Activated T-helper 1 cell treated with anti-CD3 and anti-CD28 coated beads, Interleukin-12 subunit alpha, Interleukin-12 subunit beta, Interleukin-2, Interleukin-4 antibody, amounts not matched to agents 30 ng/mL and 10 ng/mL and 1 ng/mL, durations not matched to agents 14 hours and 24 hours and 36 hours (primary cell): ENCODE data around the gene CHST10. TPM values are rescaled to one million over a fixed set of nuclear protein-coding genes. Genes with fewer than 3 reads are reported as not detected.
"Not testable (repeated sequence)": the region's sequence is repeated elsewhere in the genome, so short reads cannot be mapped to it uniquely, and the experiment has no call there.

Experiments
- DNase-seq: peaks from one replicate; pipeline ENCODE4 v3.0.0; 2021; ENCODE audit warnings: low spot score
- H3K27ac Mint-ChIP-seq: one replicate; pipeline ENCODE4 v1.8.0; 2021; ENCODE audit warnings: mild to moderate bottlenecking, mixed read lengths
- H3K27me3 Mint-ChIP-seq: one replicate; pipeline ENCODE4 v1.8.0; 2022; ENCODE audit warnings: mild to moderate bottlenecking, moderate library complexity, mixed read lengths; ENCODE audit not compliant: insufficient read depth
- H3K36me3 Mint-ChIP-seq: one replicate; pipeline ENCODE4 v1.8.0; 2021; ENCODE audit warnings: low read depth, mixed read lengths
- H3K4me1 Mint-ChIP-seq: one replicate; pipeline ENCODE4 v1.8.0; 2021; ENCODE audit warnings: low read depth, mixed read lengths
- H3K4me3 Mint-ChIP-seq: one replicate; pipeline ENCODE4 v1.8.0; 2021; ENCODE audit warnings: mild to moderate bottlenecking, moderate library complexity, mixed read lengths
- H3K9me3 Mint-ChIP-seq: one replicate; pipeline ENCODE4 v1.8.0; 2021; ENCODE audit warnings: mixed read lengths
- intact Hi-C: fragments of 100-400 bp; cut with micrococcal nuclease; formaldehyde crosslinking; loops from one replicate; pipeline ENCODE4 v1.15.1; 2024
- total RNA-seq: library from RNA; stranded (reverse); gene quantifications from 2 replicates; pipeline ENCODE4 v1.2.3, GENCODE V29; 2022

Gene CHST10, protein sequence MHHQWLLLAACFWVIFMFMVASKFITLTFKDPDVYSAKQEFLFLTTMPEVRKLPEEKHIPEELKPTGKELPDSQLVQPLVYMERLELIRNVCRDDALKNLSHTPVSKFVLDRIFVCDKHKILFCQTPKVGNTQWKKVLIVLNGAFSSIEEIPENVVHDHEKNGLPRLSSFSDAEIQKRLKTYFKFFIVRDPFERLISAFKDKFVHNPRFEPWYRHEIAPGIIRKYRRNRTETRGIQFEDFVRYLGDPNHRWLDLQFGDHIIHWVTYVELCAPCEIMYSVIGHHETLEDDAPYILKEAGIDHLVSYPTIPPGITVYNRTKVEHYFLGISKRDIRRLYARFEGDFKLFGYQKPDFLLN
- 7.4 and 7.8 TPM in 2 replicates for total RNA-seq

GRCh38 chr2:100416935-100417710 is at the start of gene CHST10:
Gene CHST10 (minus strand): TSS chr2:100417668. CDS start chr2:100406675, 10,993 bp downstream.
- Mint-ChIP-seq H3K4me3 (peak within 1 kb of the TSS; percentile 88), H3K27me3 (peaks cover 18% of the 10 kb centered on the region), H3K9me3 (no peaks in the 10 kb centered on the region), H3K36me3 (peaks cover 2% of the 10 kb centered on the region), H3K27ac (peak within 1 kb of the TSS; percentile 66), H3K4me1 (peaks cover 13% of the 10 kb centered on the region)
- intact Hi-C loops: loop anchor here (1.0 to 5.0 kb wide), 3 partner anchors 146 to 1765 kb away; partner anchors contain the start of genes PDCL3 and RPL31
- DNase-seq: peak; percentile 44

DNA sequence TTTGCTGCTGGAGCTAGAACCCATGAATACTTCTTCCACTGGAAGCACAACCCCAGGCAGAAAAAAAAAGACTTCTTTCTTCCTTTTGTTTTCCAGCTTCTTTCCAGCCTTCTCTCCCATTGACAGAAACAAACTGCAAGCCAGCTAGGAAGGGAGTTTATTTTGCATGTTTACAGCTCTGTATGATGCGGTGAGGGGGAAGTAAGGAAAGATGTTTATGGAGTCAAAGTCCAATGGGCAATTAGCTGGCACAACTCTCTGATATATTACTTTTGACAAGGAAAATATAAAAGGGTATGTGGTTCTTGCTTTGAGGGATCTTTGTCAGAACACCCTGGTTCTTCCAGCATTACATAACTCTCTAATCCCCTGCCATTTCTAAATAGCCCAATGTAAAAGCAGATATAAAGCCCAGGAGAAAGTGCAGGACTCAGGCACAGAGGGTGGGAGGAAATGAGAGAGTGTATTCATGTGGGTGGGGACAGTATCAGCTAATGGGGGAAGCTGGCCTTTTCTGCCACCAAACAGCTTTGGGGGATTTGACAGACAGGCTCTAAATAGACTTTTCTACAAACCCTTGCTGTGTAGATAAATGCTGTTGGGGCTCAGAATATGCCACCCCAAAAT is 43.5 kb upstream of the CHST10 start:
- H3K27me3 Mint-ChIP-seq: no peaks in the 10 kb centered on the region
- H3K27ac Mint-ChIP-seq: no peak overlapping the region
- H3K4me3 Mint-ChIP-seq: no peak overlapping the region
- H3K9me3 Mint-ChIP-seq: peaks cover 24% of the 10 kb centered on the region
- no peaks in the 10 kb centered on the region for H3K4me1 Mint-ChIP-seq
- DNase-seq: no peak
- intact Hi-C loops: no loop called here
- H3K36me3 Mint-ChIP-seq: no peaks in the 10 kb centered on the region

DNA sequence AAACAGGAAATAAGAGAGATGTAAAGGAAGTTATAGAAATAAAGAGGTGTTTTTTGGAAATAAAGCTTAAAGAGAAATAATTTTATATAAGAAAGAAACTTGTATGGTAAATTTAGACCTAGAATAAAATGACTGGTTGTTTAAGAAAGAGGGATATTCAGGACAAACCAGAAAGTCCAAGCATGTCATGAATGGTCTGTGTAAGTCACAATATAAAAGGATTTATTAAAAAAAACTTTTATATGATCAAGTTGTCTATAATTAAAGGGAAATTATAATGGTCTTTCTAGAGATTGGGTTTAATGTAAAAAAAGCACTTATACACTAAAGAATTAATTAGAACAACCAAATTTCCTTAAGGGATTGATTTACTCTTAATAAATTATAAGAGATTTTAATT is 38.9 kb upstream of the CHST10 start:
- intact Hi-C loops: not testable (repeated sequence)

DNA sequence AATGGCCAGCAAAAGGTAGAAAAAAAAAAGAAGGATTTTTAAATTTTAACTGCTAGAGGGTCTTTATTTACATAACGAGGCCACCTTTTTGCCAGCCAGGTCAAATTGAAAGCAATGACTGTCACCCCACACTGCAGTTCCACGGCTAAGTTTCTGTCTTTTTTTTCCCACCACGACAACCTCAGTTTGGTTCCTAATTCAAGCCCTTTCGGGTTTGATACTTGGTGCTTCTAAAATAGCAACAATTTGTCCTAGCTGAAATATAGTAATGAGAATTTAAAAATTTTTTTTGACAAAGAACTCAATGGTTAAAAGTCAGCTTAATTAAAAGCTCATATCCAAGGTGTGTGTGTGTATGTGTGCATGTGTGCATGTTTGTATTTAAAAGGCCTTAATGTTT is 36.4 kb upstream of the CHST10 start:
- Mint-ChIP-seq H3K36me3 (no peaks in the 10 kb centered on the region), H3K27ac (no peak overlapping the region), H3K9me3 (peaks cover 23% of the 10 kb centered on the region), H3K4me1 (no peaks in the 10 kb centered on the region), H3K27me3 (no peaks in the 10 kb centered on the region), H3K4me3 (no peak overlapping the region)
- intact Hi-C loops: no loop called here
- DNase-seq: no peak

More for the DNA sequence above, 38.9 kb upstream of the CHST10 start:
- not testable (repeated sequence) for H3K36me3 Mint-ChIP-seq, H3K4me1 Mint-ChIP-seq, H3K4me3 Mint-ChIP-seq, H3K27ac Mint-ChIP-seq, H3K27me3 Mint-ChIP-seq, DNase-seq
- peaks cover 38% of the 10 kb centered on the region for H3K9me3 Mint-ChIP-seq

GRCh38 chr2:100451734-100452133 is 34.3 kb upstream of the CHST10 start:
- peaks cover 17% of the 10 kb centered on the region for H3K9me3 Mint-ChIP-seq
- no peak overlapping the region for H3K4me3 Mint-ChIP-seq
- H3K27ac Mint-ChIP-seq: no peak overlapping the region
- intact Hi-C loops: no loop called here
- no peaks in the 10 kb centered on the region for H3K27me3 Mint-ChIP-seq
- H3K4me1 Mint-ChIP-seq: no peaks in the 10 kb centered on the region
- H3K36me3 Mint-ChIP-seq: no peaks in the 10 kb centered on the region
- DNase-seq: no peak

DNA sequence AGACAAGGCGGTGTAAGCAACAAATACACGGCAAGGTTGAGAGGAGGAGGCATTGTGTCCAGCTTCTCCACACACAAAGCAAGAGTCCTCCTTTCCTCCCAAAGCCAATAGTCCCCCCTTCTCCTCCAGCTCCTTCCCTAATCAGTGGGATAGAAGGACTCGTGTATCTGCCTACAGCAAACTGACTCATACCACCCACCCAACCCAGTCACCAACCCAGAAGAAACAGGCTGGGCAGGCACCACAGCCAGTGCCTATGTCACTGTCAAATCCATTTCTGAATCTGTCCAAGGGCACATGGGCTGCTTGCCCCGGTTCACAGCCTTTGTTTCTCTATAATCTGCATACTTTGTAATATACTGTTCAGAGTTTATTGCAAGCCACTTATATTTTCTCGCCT is 33.6 kb upstream of the CHST10 start:
- no peaks in the 10 kb centered on the region for H3K4me1 Mint-ChIP-seq
- no peaks in the 10 kb centered on the region for H3K36me3 Mint-ChIP-seq
- H3K27ac Mint-ChIP-seq: no peak overlapping the region
- H3K9me3 Mint-ChIP-seq: peaks cover 14% of the 10 kb centered on the region
- DNase-seq: no peak
- intact Hi-C loops: no loop called here
- H3K4me3 Mint-ChIP-seq: no peak overlapping the region
- no peaks in the 10 kb centered on the region for H3K27me3 Mint-ChIP-seq

- Mint-ChIP-seq H3K36me3 (no peaks in the 10 kb centered on the region), H3K9me3 (peaks cover 4% of the 10 kb centered on the region), H3K27ac (no peak overlapping the region), H3K27me3 (peaks cover 3% of the 10 kb centered on the region), H3K4me3 (no peak overlapping the region), H3K4me1 (no peaks in the 10 kb centered on the region)
- no peak for DNase-seq
- intact Hi-C loops: no loop called here
Observed at GRCh38 chr2:100446696-100447095, 29.2 kb upstream of the CHST10 start.

GRCh38 chr2:100437751-100438150 is 20.3 kb upstream of the CHST10 start:
- no peaks in the 10 kb centered on the region for H3K36me3 Mint-ChIP-seq
- no peaks in the 10 kb centered on the region for H3K9me3 Mint-ChIP-seq
- intact Hi-C loops: no loop called here
- no peak overlapping the region for H3K27ac Mint-ChIP-seq
- no peaks in the 10 kb centered on the region for H3K4me1 Mint-ChIP-seq
- H3K4me3 Mint-ChIP-seq: no peak overlapping the region
- H3K27me3 Mint-ChIP-seq: peaks cover 11% of the 10 kb centered on the region
- DNase-seq: no peak

DNA sequence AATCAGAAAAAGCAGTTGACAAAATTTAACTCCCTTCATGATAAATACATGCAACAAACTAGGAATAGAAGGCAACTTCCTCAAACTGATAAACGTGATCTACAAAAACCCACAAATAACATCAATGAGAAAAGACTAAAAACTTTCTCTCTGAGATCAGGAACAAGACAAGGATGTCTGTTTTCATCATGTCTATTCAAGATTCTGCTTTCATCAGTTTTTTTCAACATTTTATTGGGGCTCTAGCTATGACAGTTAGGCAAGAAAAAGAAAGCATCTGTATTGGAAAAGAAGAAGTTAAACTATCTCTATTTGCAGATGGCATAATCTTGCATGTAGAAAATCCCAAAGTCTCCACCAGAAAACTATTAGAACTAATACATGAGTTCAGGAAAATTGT is 12.3 kb upstream of the CHST10 start:
- intact Hi-C loops: loop anchor here (10.0 kb wide), 1 partner anchor 555 kb away; no protein-coding TSS in a partner anchor
- no peak for DNase-seq
- no peak overlapping the region for H3K27ac Mint-ChIP-seq
- H3K36me3 Mint-ChIP-seq: no peaks in the 10 kb centered on the region
- H3K4me3 Mint-ChIP-seq: no peak overlapping the region
- peaks cover 23% of the 10 kb centered on the region for H3K27me3 Mint-ChIP-seq
- H3K9me3 Mint-ChIP-seq: no peaks in the 10 kb centered on the region
- H3K4me1 Mint-ChIP-seq: peaks cover 5% of the 10 kb centered on the region

DNA sequence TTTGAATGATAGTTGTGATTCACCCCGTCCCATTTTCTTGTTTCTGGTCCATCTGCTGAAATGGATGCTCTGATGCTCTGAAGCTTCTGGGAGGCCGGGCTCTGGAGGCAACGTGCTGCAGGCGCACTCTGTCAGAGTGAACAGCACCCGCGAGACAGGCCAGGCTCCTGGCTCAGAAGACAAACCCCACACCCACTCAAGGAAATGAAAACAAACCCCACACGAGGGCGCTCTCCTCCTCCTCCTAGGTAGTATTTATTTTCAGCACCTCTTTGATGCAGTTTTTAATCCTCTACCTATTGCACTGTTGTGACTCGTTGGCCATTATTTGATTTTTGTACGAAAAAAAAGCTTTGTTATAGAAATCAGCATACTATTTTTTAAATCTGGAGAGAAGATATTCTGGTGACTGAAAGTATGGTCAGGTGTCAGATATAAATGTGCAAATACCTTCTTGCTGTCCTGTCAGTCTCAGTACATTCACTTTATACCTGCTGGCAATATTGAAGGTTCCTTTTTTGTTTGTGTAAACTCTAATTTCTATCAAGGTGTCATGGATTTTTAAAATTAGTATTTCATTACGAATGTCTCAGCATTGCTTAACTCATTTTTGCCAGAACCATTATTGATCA is 10.3 kb upstream of the CHST10 start:
- Mint-ChIP-seq H3K9me3 (no peaks in the 10 kb centered on the region), H3K4me1 (peaks cover 5% of the 10 kb centered on the region), H3K4me3 (no peak overlapping the region), H3K36me3 (no peaks in the 10 kb centered on the region), H3K27ac (no peak overlapping the region), H3K27me3 (peaks cover 26% of the 10 kb centered on the region)
- peak; percentile 48 for DNase-seq
- intact Hi-C loops: loop anchor here (10.0 kb wide), 1 partner anchor 557 kb away; no protein-coding TSS in a partner anchor

DNA sequence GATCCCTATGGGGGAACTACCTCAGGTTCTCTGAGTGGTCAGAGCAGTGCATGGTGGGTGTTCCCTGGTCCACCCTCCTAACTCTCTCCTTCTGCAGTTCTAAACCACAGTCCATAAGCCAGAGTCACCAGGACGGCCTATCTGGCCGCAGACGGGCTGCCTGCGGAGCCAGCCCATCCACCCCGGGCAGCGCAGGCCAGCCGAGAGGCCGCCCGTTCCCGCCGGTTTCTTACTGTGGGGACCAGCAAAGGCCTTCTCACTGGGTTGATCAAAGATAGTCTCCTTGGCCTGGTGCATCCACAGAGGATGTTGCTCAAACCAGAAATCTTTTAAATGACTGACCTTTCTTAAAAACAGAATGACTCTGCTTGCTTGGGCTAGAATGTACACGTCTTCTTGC is 9.6 kb upstream of the CHST10 start:
- Mint-ChIP-seq H3K27ac (no peak overlapping the region), H3K4me3 (no peak overlapping the region), H3K36me3 (no peaks in the 10 kb centered on the region), H3K27me3 (peaks cover 31% of the 10 kb centered on the region), H3K9me3 (no peaks in the 10 kb centered on the region), H3K4me1 (peaks cover 5% of the 10 kb centered on the region)
- no peak for DNase-seq
- intact Hi-C loops: loop anchor here (10.0 kb wide), 1 partner anchor 558 kb away; no protein-coding TSS in a partner anchor

- peaks cover 31% of the 10 kb centered on the region for H3K27me3 Mint-ChIP-seq
- intact Hi-C loops: loop anchor here (10.0 kb wide), 1 partner anchor 558 kb away; no protein-coding TSS in a partner anchor
- H3K36me3 Mint-ChIP-seq: no peaks in the 10 kb centered on the region
- H3K27ac Mint-ChIP-seq: no peak overlapping the region
- DNase-seq: no peak
- peaks cover 5% of the 10 kb centered on the region for H3K4me1 Mint-ChIP-seq
- no peak overlapping the region for H3K4me3 Mint-ChIP-seq
- no peaks in the 10 kb centered on the region for H3K9me3 Mint-ChIP-seq
Observed at GRCh38 chr2:100426384-100426720, 8.9 kb upstream of the CHST10 start.
